HG03159 (cell line): Measurements from ENCODE around the gene CANX.
"Not testable (repeated sequence)": the region's sequence is repeated elsewhere in the genome, so short reads cannot be mapped to it uniquely, and the experiment has no call there.

Source experiments
- ATAC-seq: cut with Tn5 transposase; IDR thresholded peaks from one replicate; pipeline ENCODE4 v1.9.1; 2021; ENCODE audit warnings: mild to moderate bottlenecking, moderate library complexity; ENCODE audit not compliant: unreplicated experiment

Gene CANX, protein sequence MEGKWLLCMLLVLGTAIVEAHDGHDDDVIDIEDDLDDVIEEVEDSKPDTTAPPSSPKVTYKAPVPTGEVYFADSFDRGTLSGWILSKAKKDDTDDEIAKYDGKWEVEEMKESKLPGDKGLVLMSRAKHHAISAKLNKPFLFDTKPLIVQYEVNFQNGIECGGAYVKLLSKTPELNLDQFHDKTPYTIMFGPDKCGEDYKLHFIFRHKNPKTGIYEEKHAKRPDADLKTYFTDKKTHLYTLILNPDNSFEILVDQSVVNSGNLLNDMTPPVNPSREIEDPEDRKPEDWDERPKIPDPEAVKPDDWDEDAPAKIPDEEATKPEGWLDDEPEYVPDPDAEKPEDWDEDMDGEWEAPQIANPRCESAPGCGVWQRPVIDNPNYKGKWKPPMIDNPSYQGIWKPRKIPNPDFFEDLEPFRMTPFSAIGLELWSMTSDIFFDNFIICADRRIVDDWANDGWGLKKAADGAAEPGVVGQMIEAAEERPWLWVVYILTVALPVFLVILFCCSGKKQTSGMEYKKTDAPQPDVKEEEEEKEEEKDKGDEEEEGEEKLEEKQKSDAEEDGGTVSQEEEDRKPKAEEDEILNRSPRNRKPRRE

DNA sequence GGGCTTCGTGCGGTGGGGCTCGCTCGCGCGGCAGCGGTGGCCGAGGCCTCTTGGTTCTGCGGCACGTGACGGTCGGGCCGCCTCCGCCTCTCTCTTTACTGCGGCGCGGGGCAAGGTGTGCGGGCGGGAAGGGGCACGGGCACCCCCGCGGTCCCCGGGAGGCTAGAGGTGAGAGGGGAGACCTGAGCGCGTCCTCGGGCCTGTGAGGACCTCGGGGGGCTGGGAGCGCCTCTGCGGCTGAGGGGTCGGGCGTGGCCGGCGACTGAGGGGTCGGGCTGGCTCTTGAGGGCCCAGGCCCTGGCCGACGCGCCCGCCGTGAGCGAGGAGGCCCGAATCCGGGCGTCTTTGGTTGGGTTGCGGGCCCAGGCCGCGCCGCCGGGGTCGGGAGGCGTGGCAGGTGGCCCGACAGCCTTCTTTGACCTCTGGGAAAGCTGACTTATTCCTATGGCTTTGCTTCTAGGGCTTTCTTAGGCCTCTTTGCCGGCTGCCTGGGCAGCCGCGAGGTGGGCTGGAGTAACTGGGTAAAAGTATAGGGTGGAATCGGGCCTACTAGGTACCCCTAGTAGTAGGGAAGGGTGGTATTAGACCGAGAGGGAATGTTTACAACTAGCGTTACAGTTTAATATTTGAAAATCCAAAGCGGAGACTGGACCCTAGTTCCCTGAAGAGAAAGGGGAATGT is at the start of gene CANX:
Gene CANX, plus strand, starts transcription at position 33 of the 681 bp plus-strand sequence. CDS start 6,715 bp downstream, outside the sequence.
- ATAC-seq, result peak; percentile 11

DNA sequence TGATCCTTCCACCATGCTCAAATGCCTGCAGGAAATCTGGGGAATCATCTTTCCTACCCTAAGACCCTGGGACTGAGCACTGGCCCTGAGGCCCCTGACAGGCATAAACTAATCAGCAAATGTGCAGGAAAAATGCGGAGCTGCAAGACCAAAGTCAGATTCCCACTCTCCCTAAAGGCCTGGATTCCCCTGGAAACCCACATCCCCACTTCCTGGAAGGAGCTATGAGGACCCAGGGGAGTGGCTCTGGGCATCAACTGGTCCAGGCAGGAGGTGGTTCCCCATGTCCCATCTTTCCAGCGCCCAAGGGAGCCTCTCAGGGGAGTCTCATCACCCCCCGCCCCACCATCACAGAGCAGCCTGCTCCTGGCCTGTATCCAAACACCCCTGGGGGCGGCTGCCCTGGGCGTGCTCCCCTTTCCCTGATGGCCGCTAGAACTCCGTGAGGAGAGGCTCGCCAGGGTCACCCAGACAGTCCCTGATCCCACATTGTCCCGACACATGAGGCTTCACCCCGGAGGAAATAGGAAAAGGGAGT is 49.5 kb upstream of the CANX start:
- not testable (repeated sequence) for ATAC-seq

DNA sequence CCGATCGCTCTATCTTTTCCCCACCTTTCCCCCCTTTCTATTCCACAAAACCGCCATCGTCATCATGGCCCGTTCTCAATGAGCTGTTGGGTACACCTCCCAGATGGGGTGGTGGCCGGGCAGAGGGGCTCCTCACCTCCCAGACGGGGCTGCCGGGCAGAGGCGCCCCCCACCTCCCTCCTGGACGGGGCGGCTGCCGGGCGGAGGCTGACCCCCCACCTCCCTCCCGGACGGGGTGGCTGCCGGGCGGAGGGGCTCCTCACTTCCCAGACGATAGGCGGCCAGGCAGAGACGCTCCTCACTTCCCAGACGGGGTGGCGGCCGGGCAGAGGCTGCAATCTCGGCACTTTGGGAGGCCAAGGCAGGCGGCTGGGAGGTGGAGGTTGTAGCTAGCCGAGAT is 48.5 kb upstream of the CANX start:
- not testable (repeated sequence) for ATAC-seq

DNA sequence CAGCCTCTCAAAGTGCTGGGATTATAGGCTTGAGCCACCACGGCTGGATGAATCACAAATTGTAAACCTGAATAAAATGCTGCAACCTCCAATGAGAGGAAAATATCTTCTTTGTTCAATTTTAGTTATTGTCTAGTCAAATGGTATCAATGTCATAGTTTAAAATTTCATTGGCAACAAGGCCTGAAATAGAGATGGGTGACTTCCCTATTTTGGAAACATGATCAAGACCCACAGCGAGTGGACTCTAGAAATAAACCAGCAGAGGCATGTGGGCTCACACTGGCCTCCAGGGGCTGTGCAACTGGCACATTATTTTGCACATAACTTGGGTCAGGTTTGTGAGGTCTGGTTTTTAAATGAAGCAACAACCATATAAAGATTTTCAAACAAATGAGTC is 45.6 kb upstream of the CANX start:
- ATAC-seq, result not testable (repeated sequence)

DNA sequence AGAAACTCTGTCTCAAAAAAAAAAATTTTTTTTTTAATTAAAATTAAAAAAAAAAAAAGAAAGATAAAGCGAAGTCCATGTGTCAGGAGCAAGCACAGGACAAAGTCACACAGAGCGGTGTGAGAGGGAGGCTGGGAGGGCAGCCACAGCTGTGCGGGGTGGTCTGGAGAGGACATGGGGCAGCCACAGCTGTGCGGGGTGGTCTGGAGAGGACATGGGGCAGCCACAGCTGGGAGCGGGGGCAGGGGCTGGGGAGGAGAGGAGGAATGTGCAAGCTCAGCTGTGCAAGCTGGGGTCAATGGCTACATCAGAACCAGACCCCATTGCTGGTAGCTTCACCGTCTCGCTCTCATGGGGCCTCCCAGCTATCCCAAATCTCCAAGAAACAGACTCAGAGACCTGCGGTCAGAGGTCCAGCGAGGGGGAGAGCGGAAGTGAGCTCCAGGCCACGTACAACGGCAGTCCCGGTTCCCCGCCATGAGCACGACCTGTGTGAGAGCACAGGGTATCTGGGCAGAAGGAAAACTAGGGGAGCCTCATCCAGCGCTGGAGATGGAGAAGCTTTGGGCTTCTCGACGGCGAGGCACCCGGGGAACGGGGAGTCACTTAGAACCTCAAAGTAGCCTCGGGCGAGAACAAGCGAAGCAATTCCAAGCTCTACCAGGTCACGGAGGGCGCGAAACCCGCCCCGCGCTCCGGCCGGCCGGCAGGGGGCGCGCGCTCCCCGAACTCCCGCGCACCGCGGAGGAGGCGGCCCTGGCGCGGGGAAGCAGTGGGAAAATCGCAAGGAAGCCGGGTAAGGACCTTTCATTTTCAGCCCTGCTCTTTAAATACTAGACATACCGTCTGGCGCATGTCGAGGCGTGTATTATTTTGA is 41.2 kb upstream of the CANX start:
- peak; percentile 93 for ATAC-seq

DNA sequence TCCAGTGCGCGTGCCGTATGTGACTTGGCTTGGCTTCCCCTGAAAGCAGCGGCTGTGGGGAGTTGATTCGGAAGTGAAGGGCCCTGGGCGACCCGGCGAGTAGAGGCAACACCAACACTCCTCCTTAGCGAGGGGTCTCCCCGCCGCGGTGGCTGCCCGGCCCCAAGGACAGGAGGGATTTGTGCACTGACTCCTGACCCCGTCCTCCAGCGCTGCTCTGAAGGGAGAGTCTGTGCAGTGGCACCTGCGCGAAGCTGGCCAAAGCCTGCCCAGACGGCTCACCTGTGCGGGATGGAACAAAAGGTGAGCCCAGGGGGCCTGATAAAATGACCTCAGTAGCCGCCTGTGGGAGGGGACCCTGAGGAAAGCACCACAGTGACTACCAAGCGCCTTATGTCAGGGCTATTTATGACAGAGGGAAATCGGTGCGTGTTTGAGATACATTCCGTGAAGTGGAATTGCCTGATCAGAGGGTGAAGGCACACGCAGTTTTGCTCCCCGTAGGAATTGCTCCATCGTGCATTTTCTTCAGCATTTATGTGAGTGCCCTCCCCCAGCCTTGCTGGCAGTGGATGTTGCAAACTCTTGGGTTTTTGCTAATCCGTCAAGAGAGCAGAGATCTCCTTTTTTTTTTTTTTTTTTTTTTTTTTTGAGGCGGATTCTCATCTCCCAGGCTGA is 40.4 kb upstream of the CANX start:
- peak; percentile 60 for ATAC-seq

DNA sequence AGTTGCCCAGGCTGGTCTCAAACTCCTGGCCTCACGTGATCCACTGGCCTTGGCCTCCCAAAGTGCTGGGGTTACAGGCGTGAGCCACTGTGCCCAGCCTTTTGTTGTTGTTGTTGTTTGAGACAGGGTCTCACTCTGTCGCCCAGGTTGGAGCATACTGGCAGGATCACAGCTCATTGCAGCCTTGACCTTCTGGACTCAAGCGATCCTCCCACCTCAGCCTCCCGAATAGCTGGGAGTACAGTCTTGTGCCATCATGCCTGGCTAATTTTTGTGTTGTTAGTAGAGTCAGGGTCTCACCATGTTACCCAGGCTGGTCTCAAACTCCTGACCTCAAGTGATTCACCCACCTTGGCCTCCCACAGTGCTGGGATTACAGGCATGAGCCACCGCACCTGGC is 37.1 kb upstream of the CANX start:
- ATAC-seq, result not testable (repeated sequence)

DNA sequence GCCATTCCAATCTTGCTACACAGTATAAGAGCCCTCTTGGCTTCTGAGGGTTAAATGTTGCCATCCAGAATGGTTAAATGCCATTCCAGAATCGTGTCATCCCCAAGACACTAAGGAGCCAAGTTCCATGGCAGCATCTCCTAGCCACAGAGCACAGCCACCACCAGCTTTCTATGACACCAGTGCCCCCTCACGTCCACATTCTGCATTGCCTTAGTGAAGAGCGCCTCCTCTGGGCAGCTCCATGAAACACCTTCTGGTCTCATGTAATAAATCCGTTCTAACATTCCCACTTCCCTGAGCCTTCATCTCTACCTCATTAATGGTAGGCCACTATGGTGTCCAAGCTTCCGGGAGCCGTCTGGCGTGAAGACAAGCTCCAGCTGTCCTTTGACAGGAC is 30.4 kb upstream of the CANX start:
- no peak for ATAC-seq

DNA sequence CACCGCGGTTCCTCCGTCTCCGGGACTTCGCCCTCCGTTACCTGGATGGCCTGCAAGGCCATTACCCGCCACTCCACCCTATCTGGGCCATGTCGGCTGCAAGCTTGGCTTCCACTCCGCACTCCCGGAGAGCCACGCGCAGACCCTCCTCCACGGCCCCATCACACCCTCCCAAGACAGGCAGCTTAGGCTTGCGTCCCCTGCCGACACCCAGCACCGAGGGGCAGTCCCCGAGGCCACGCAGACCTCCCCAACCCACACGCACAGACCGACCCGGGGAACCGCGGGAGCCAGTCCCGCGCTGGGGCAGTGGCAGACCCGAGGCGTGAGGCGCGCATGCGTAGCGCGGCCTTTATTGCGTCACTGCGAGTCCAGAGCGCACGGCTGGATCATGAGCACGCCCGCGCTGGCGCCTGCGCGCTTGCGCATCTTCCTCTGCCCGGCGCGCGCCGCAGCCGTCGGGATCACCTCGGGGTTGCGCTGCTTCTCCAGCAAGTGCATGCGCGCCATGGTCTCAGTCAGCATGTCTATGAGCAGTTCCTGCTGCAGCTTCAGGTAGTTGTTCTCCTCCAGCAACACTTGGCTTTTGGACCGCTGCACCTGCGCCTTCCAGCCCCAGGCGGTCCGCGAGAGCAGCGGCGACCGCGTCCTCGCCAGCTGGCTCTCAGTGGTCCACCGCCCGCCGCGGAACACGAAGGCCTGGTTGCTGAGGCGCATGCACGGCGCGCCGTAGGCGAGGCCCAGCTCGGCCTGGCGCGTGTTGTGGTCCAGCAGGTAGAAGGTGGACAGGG is 20.3 kb upstream of the CANX start:
- ATAC-seq, result peak; percentile 91

DNA sequence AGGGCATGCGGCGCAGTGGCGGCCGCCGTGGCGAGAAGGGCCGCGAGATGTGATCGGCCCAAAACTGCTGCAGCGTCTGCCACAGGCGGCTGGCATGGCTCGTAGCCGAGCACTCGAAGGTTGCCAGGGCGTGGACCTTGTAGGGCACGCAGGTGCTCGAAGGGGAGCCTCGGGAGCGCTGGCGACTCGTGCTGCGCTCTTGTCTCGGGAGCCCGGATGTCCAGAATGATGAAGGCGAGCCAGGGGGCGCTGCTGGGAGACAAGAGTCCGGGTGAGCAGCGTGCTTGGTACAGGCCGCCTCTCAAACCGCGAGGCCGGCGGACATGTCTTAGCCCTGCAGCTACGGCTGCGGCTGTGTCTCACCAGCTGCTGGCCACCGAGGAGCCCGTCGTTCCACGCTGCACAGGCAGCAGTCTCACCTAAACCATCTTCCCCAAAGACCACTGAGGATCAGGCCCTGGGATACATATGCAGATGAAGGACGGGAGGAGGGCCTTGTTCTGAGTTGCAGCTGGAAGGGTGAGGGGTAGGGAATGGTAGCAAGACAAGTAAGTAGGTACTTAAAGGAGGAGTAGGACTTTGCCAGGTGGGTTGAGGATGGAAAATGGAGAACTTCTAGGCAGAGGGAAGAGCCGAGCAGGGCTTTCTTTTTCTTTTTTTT is 19.6 kb upstream of the CANX start:
- ATAC-seq, result no peak

DNA sequence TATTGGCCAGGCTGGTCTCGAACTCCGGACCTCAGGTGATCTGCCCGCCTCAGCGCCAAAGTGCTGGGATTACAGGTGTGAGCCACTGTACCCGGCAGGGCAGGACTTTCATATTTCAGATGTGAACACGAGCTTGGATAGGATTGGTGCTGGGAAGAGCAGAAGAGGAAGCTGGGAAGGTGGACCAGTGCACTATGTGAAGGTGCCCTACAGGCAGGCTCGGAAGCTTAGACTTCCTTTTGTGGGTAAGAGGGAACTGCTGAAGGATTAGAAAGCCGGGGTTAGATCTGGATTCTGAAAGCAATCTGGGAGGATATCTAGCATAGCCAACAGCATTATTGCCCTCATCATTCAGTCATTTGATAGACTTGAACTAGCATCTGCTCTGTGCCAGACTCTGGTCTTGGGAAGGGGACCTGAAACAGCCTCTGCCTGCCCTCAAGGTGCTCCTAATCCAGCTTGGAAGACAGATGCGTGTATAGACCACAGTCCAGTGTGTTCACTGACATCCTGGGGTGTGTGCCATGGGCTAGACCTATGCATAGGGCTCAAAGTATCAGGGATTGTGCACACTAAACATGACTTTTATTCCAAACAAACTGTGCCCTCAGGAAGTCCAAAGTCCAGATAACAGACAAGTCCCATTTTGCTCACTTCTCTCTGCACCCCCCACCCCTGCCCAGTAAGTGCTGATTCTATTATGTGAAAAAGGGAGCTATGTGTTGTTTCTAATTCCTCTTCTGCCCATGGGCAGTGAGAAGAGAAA is 18.6 kb upstream of the CANX start:
- ATAC-seq, result no peak

DNA sequence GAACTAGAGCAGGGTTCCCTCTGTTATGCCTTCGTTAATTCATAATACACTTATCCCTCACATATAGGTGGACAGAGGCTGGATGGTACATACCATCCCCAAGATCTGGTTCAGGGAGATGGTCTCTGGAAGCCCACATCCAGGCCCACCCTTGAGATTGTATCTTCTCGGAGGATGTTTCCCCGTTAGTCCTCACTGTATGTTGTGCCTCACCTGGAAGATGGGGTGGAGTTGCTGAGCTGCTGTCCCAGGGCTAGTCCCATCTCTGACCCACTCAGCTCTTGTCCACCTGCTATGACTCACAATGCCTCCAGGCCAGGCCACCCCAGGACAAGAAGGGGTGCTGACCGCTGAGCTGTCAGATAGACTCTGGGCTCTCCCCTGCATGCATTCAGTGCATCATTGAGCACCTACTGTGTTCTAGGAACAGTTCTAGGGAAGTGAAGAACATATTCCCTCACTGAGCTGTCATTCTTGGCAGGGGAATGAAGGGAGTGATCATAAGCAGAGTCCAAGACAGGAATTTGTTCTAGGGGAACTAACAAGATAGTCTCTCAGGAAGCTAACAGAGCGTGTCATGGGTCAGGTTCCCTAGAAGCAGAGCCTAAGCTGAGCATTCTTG is 17.9 kb upstream of the CANX start, which contains the start of gene CBY3:
Gene CBY3, minus strand, starts transcription at position 255 of the 622 bp plus-strand sequence. Its CDS starts 116 bp downstream, at position 139.
- no peak for ATAC-seq

DNA sequence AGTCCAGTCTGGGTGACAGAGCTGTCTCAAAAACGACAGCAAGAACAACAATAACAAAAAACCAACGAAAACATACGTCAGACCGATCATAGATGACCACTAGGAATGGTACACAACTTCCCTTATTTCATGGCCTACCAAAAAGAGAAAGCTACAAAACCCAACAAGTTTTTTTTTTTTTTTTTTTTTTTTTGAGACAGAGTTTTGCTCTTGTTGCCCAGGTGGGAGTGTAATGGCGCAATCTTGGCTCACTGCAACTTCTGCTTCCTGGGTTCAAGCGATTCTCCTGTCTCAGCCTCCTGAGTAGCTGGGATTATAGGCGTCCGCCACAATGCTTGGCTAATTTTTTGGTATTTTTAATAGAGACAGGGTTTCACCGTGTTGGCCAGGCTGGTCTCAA is 9.6 kb upstream of the CANX start:
- not testable (repeated sequence) for ATAC-seq

DNA sequence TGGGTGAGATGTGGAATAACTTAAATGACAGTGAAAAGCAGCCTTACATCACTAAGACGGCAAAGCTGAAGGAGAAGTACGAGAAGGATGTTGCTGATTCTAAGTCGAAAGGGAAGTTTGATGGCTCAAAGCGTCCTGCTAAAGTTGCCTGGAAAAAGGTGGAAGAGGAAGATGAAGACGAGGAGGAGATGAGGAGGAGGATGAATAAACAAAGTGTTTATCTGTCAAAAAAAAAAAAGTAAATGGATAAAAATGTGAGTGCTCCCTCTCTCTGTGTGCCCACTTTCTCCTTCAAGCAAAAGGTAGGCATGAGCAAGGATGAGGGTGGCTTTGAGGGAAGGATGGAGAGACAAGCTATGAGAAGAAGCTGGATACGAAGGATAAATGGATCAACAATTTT is 4.2 kb upstream of the CANX start:
- no peak for ATAC-seq

DNA sequence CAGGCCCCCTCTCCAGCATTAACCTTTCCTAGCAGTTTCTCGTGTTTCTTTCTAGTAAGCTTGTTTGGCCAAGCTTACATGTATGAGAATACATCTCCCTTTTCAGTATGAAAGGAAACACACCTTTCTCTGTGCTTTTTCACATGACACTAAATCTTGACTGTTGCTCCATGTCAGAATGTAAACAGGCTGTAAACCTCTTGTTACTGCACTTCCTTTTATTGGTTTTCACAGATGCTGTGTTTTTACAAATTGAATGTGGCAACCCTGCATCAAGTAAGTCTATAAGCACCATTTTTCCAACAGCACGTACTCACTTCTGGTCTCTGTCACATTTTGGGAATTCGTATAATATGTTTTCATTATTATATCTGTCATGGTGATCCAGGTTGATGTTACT is 2.2 kb upstream of the CANX start:
- no peak for ATAC-seq

DNA sequence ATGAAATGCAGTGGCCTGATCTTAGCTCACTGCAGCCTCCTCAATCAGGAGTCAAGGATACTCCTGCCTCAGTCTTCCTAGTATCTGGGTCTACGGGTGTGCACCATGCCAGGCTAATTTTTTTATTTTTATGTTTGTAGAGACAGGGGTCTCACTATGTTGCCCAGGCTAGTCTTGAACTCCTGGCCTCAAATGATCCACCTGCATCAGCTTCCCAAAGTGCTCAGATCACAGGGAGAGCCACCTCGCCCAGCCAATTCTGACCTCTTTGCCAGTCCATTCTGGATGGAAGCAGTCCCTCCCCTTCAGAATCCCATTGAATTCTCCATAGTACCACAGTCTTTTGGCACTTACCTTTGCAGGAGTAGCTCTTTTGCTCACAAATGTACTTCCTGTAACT is 1.7 kb upstream of the CANX start:
- no peak for ATAC-seq

DNA sequence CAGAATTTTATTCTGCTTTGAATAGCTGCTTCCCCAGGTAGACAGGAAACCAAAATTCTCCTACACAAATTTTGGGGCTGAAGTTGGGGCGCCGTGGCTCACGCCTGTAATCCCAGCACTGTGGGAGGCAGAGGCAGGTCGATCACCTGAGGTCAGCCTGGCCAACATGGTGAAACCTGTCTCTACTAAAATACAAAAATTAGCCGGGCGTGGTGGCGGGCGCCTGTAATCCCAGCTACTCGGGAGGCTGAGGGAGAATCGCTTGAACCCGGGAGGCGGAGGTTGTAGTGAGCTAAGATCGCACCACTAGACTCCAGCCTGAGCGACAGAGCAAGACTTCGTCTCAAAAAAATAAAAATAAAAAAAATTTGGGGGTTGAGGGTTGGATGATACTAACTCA is 1.2 kb upstream of the CANX start:
- not testable (repeated sequence) for ATAC-seq
